WTC11 (cell line): ENCODE measurements around the gene MORN2. TPM values are rescaled to one million over a fixed set of nuclear protein-coding genes. Genes with fewer than 3 reads are reported as not detected.

ENCODE experiments used
- ATAC-seq: fragments of 200-7000 bp; cut with Tn5 transposase; 2 replicates; pipeline ENCODE4 v1.10.0; 2021; ENCODE audit warnings: mild to moderate bottlenecking, moderate library complexity
- CTCF ChIA-PET: fragments of 300-600 bp; sonication (Branson Sonifier 250); formaldehyde crosslinking; loops from one replicate; lab custom pipeline; 2021; ENCODE audit warnings: antibody characterized with exemption; lab: Charles Lee
- POLR2A ChIA-PET: fragments of 350-600 bp; sonication (Branson Sonifier 250); formaldehyde crosslinking; loops from one replicate; lab custom pipeline; 2021; ENCODE audit warnings: antibody characterized with exemption; lab: Charles Lee
- DNase-seq: peaks from one replicate; pipeline ENCODE4 v3.0.0; 2021; ENCODE audit warnings: low spot score
- H3K27ac Mint-ChIP-seq: 2 replicates; pipeline ENCODE4 v1.8.0; 2021; ENCODE audit warnings: mixed read lengths
- H3K27me3 Mint-ChIP-seq: 2 replicates; pipeline ENCODE4 v1.8.0; 2021; ENCODE audit warnings: low read depth, mild to moderate bottlenecking, moderate library complexity, mixed read lengths
- H3K36me3 Mint-ChIP-seq: 2 replicates; pipeline ENCODE4 v1.8.0; 2021; ENCODE audit warnings: mixed read lengths
- H3K4me1 Mint-ChIP-seq: 2 replicates; pipeline ENCODE4 v1.8.0; 2022; ENCODE audit warnings: mixed read lengths
- H3K4me3 Mint-ChIP-seq: 2 replicates; pipeline ENCODE4 v1.8.0; 2021; ENCODE audit warnings: mild to moderate bottlenecking, moderate library complexity, mixed read lengths
- H3K9me3 Mint-ChIP-seq: 2 replicates; pipeline ENCODE4 v1.8.0; 2021; ENCODE audit warnings: mixed read lengths
- AFF4 ChIP-seq: sonication (generic); formaldehyde crosslinking; IDR thresholded peaks from 2 replicates; pipeline ENCODE4 v1.8.1; 2023; ENCODE audit warnings: mild to moderate bottlenecking, missing genetic modification reagents, borderline replicate concordance
- ATF1 ChIP-seq: sonication (generic); formaldehyde crosslinking; IDR thresholded peaks from 2 replicates; pipeline ENCODE4 v1.8.1; 2023; ENCODE audit warnings: mild to moderate bottlenecking, moderate library complexity, missing genetic modification reagents
- CREB1 ChIP-seq: sonication (generic); formaldehyde crosslinking; IDR thresholded peaks from 2 replicates; pipeline ENCODE4 v1.8.0; 2023; ENCODE audit warnings: mild to moderate bottlenecking, missing genetic modification reagents
- ETV6 ChIP-seq: sonication (generic); formaldehyde crosslinking; IDR thresholded peaks from 2 replicates; pipeline ENCODE4 v1.8.1; 2022; ENCODE audit warnings: mild to moderate bottlenecking, missing genetic modification reagents
- FOXK1 ChIP-seq: sonication (generic); formaldehyde crosslinking; IDR thresholded peaks from 2 replicates; pipeline ENCODE4 v1.8.0; 2022; ENCODE audit warnings: mild to moderate bottlenecking, moderate library complexity, missing genetic modification reagents
- GABPB1 ChIP-seq: sonication (generic); formaldehyde crosslinking; IDR thresholded peaks from 2 replicates; pipeline ENCODE4 v1.8.1; 2023; ENCODE audit warnings: mild to moderate bottlenecking, missing genetic modification reagents
- JAZF1 ChIP-seq: fragments of 250-450 bp; sonication (Bioruptor Pico); IDR thresholded peaks from 2 replicates; pipeline ENCODE4 v1.9.0; 2021; ENCODE audit warnings: moderate library complexity, mild to moderate bottlenecking, inconsistent platforms
- JUN ChIP-seq: sonication (generic); formaldehyde crosslinking; IDR thresholded peaks from 2 replicates; pipeline ENCODE4 v1.8.0; 2023; ENCODE audit warnings: mild to moderate bottlenecking, missing genetic modification reagents
- NFE2L1 ChIP-seq: sonication (generic); formaldehyde crosslinking; IDR thresholded peaks from 2 replicates; pipeline ENCODE4 v1.8.1; 2023; ENCODE audit warnings: missing genetic modification reagents
- NR1H2 ChIP-seq: sonication (generic); formaldehyde crosslinking; IDR thresholded peaks from 2 replicates; pipeline ENCODE4 v1.9.0; 2021; ENCODE audit warnings: mild to moderate bottlenecking, moderate library complexity, missing genetic modification reagents
- PREB ChIP-seq: sonication (generic); formaldehyde crosslinking; IDR thresholded peaks from 2 replicates; pipeline ENCODE4 v1.8.1; 2022; ENCODE audit warnings: mild to moderate bottlenecking, missing genetic modification reagents, moderate library complexity, borderline replicate concordance
- SMAD4 ChIP-seq: sonication (generic); formaldehyde crosslinking; IDR thresholded peaks from 2 replicates; pipeline ENCODE4 v1.8.0; 2022; ENCODE audit warnings: mild to moderate bottlenecking, missing genetic modification reagents
- SOX15 ChIP-seq: fragments of 250-450 bp; sonication (Bioruptor Pico); IDR thresholded peaks from 2 replicates; pipeline ENCODE4 v1.9.0; 2021; ENCODE audit warnings: mild to moderate bottlenecking
- TP53 ChIP-seq: sonication (generic); formaldehyde crosslinking; IDR thresholded peaks from 2 replicates; pipeline ENCODE4 v1.8.1; 2023; ENCODE audit warnings: mild to moderate bottlenecking, missing genetic modification reagents
- USF1 ChIP-seq: sonication (generic); formaldehyde crosslinking; IDR thresholded peaks from 2 replicates; pipeline ENCODE4 v1.8.0; 2022; ENCODE audit warnings: mild to moderate bottlenecking, missing genetic modification reagents
- ZBTB43 ChIP-seq: sonication (generic); formaldehyde crosslinking; IDR thresholded peaks from 2 replicates; pipeline ENCODE4 v1.8.1; 2023; ENCODE audit warnings: mild to moderate bottlenecking, missing genetic modification reagents
- ZNF512 ChIP-seq: sonication (generic); formaldehyde crosslinking; IDR thresholded peaks from 2 replicates; pipeline ENCODE4 v1.8.1; 2022; ENCODE audit warnings: missing genetic modification reagents, borderline replicate concordance
- total RNA-seq: library from RNA; stranded (reverse); gene quantifications from 3 replicates; pipeline ENCODE4 v1.2.3, GENCODE V29; 2021
- TF ChIP-seq, protein P1 (sequence below): sonication (generic); formaldehyde crosslinking; IDR thresholded peaks from 2 replicates; pipeline ENCODE4 v1.8.0; 2022; ENCODE audit warnings: missing genetic modification reagents

Gene MORN2
- total RNA-seq, 1 experiment from 2014 or later, result 5.9 TPM

GRCh38 chr2:38907743-38908562 lies 32.2 kb downstream of the MORN2 start (continued):
- TF ChIP-seq ZNF512, result no peak

GRCh38 chr2:38909872-38910271 lies 34.1 kb downstream of the MORN2 start:
- DNase-seq, result no peak
- Mint-ChIP-seq H3K4me1 (no peaks in the 10 kb centered on the region), H3K27me3 (no peaks in the 10 kb centered on the region), H3K27ac (no peak overlapping the region), H3K36me3 (no peaks in the 10 kb centered on the region), H3K4me3 (no peak overlapping the region), H3K9me3 (no peaks in the 10 kb centered on the region)
- ATAC-seq, result no peak
- TF ChIP-seq, protein P1, sequence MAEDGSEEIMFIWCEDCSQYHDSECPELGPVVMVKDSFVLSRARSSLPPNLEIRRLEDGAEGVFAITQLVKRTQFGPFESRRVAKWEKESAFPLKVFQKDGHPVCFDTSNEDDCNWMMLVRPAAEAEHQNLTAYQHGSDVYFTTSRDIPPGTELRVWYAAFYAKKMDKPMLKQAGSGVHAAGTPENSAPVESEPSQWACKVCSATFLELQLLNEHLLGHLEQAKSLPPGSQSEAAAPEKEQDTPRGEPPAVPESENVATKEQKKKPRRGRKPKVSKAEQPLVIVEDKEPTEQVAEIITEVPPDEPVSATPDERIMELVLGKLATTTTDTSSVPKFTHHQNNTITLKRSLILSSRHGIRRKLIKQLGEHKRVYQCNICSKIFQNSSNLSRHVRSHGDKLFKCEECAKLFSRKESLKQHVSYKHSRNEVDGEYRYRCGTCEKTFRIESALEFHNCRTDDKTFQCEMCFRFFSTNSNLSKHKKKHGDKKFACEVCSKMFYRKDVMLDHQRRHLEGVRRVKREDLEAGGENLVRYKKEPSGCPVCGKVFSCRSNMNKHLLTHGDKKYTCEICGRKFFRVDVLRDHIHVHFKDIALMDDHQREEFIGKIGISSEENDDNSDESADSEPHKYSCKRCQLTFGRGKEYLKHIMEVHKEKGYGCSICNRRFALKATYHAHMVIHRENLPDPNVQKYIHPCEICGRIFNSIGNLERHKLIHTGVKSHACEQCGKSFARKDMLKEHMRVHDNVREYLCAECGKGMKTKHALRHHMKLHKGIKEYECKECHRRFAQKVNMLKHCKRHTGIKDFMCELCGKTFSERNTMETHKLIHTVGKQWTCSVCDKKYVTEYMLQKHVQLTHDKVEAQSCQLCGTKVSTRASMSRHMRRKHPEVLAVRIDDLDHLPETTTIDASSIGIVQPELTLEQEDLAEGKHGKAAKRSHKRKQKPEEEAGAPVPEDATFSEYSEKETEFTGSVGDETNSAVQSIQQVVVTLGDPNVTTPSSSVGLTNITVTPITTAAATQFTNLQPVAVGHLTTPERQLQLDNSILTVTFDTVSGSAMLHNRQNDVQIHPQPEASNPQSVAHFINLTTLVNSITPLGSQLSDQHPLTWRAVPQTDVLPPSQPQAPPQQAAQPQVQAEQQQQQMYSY (CRISPR knock-in tag), result no peak
- no peak for TF ChIP-seq SOX15 (CRISPR knock-in tag)
- TF ChIP-seq NFE2L1 (CRISPR knock-in tag), result no peak
- no peak for TF ChIP-seq ZBTB43
- TF ChIP-seq JAZF1, result no peak
- no peak for TF ChIP-seq PREB (CRISPR knock-in tag)
- no peak for TF ChIP-seq FOXK1
- no peak for TF ChIP-seq TP53 (CRISPR knock-in tag)
- TF ChIP-seq GABPB1 (CRISPR knock-in tag), result no peak
- no peak for TF ChIP-seq AFF4 (CRISPR knock-in tag)
- no peak for TF ChIP-seq USF1
- TF ChIP-seq NR1H2 (CRISPR knock-in tag), result no peak
- no peak for TF ChIP-seq JUN (CRISPR knock-in tag)
- TF ChIP-seq ETV6 (CRISPR knock-in tag), result no peak
- TF ChIP-seq CREB1 (CRISPR knock-in tag), result no peak
- no peak for TF ChIP-seq SMAD4 (CRISPR knock-in tag)
- TF ChIP-seq ATF1 (CRISPR knock-in tag), result no peak
- POLR2A ChIA-PET, result no interaction called here
- CTCF ChIA-PET, result interaction anchor here (3.1 kb wide), 1 partner anchor 38 kb away, joined by 8 read pairs; no protein-coding TSS in a partner anchor
